GM12873 (cell line): ENCODE measurements around the gene CCR7.

Source experiments
- CTCF ChIP-seq: IDR thresholded peaks from 2 replicates; pipeline ENCODE4 v1.5.1; 2012; ENCODE audit warnings: low read depth, mild to moderate bottlenecking, moderate library complexity, low read length, control low read depth; ENCODE audit not compliant: insufficient read depth; ENCODE audit errors: missing control alignments

The CCR7 gene

GRCh38 chr17:40517286-40517662 lies 48.0 kb downstream of the CCR7 start:
- no peak for TF ChIP-seq CTCF

DNA sequence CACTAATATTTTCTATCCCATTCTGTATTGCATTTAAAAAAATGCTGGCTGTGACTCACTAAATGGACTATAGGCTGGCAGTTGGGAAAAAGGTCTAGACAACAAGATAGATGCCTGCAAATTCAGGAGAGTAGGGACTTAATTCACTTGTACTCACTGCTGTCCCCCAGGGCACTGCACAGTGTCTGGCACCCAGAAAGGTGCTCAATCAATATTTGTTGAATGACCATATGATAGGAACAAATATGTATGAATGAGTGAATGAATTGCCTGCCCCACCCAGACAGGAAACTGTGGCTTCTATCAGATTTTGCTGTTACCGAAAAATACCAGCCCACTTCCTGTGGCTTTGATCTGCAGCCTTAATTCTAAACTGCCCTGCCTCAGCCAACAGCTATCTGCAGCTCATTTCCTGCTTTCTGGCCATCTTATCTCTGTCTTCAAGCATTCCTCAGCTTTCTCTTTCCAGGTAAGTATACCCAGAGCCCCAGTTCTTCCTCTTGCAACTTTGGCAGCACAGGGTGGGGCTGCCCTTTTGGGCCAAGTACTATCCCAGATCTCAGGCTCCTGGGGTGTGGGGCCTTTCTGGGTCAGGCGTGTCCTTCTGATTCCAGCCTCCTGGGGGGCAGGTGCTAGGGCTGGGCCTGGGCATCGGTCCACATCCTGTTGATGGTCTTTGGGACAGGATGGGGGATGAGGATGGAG lies 48.5 kb downstream of the CCR7 start:
- TF ChIP-seq CTCF, result no peak

DNA sequence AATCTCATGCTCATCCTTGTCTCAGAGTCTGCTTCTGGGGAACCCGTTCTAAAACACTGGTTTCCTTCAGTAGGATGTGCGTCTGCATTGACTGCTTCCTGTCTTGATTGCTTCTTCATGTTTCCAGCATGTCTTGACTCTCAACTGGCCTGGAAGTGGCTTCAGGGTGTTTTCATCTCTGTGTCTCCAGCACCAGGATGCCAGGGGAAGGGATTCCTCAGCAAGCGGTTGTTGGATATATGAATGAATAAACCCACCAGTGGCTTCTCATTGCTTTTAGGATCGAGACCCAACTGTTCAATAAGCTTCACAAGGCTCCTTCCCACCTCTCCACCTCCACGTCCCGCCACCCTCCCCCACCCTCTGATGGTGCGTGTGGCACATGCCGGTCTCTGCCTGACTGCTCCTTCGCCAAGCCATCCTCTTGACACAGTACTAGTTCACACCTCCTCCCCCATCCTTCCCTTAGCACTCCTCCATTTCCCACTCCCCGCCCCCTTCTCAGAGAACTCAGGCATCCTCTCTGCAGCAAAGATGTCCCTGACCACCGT lies 49.7 kb downstream of the CCR7 start:
- TF ChIP-seq CTCF, result no peak

GRCh38 chr17:40515011-40515410 lies 50.3 kb downstream of the CCR7 start:
- no peak for TF ChIP-seq CTCF

DNA sequence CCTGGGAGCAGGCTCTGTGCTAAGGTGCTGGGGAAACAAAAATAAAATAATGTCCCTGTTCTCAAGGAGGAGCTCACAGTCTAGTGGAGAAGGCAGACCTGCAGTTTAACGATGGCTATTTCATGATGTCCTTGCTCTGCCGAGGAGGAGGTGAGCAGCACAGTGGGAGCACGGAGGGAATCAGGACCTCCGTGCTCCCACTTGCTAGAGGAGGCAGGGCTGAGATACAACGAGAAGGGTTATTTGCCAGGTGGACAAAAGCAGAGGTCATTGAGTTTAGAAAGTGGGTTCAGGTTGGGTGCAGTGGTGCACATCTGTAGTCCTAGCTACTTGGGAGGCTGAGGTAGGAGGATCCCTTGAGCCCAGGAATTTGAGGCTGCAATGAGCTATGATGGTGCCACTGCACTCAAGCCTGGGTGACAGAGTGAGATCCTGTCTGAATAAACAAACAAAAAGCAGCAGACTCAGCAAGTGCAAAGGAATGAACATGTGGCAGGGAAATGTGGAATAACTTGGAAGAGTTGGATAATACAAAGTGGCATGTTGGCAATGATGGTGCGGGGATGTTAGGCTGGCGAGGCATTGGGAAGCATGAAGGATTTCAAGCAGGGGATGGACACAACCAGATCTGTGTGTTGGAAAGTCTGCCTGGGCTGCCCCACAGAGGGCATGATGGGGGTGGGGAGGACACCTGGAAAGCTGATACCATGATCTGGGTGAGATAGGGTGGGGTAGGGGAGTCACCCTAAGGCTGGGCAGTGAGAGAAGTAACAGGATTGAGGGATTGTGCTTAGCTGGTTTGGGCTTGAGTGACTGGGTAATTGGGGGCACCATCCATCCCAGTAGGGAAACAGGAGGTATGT lies 51.0 kb downstream of the CCR7 start:
- TF ChIP-seq CTCF, result no peak

- no peak for TF ChIP-seq CTCF
Measured at GRCh38 chr17:40511667-40512220, 53.5 kb downstream of the CCR7 start.

DNA sequence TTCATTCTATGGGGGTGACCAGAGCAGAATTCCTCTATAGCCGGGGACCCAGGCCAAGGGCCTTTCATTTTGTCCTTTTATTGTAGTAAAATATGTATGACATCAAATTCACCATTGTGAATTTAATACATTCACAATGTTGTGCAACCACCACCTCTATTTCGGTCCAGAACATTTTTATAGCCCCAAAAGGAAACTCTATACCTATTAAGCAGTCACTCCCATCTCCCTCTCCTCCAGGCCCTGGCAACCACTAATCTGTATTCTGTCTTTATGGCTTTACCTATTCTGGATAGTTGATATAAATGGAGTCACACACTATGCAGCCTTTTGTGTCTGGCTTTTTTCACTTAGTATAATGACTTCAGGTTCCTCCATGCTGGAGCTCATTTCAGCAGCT lies 54.1 kb downstream of the CCR7 start:
- TF ChIP-seq CTCF, result no peak
